GM21619 (cell line): ENCODE results near the gene MYO5A.
"Not testable (repeated sequence)": the region's sequence is repeated elsewhere in the genome, so short reads cannot be mapped to it uniquely, and the experiment has no call there.

Experiments
- ATAC-seq: cut with Tn5 transposase; IDR thresholded peaks from one replicate; pipeline ENCODE4 v1.9.1; 2021; ENCODE audit not compliant: unreplicated experiment

Gene MYO5A

DNA sequence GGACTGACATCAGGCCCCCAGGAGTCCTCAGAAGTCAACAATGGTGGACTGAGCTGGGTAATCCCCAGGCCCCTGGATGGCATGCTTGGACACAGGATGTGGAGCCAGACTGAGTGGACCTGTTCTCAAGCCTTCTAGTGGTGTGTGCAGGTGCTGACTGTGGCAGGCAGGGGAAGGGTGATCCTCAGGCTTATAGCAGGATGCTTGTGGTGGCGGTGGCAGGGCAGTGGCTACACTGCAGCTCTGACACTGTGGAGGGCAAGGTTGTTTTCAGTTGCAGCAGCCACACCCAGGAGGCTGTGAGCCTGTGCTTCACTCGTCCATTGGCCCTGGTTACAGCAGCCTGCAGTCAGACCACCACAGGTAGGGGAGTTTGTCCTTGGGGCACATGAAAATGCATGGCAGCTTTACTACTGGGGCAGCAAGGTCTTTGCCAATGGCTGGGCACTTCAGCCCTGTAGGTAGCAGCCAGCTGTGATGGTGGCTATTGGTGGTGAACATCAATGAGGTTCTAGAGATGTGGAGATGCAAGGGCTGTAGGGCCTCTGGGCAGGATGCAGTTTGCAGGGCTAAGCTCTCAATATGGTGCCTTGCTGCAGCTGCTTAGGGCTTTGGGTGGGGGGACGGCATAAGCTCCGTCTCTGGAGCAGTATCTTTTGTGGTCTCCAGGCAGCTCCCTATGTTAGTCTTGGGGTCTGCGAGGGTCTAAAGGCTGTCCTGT is 17.5 kb upstream of the MYO5A start:
- no peak for ATAC-seq

DNA sequence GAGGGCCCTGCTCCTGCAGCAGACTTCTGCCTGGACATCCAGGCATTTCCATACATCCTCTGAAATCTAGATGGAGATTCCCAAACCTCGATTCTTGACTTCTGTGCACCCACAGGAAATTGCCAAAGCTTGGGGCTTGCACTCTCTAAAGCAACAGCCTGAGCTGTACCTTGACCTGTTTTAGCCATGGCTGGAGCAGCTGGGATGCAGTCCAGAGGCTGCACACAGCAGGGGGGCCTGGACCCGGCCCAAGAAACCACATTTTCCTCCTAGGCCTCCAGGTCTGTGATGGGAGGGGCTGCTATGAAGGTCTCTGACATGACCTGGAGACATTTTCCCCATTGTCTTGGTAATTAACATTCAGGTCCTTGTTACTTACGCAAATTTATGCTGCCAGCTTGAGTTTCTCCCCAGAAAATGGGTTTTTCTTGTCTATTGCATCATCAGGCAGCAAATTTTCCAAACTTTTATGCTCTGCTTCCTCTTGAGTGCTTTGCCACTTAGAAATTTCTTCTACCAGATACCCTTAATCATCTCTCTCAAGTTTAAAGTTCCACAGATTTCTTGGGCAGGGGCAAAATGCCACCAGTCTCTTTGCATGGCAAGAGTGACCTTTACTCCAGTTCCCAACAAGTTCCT is 11.8 kb upstream of the MYO5A start:
- no peak for ATAC-seq

DNA sequence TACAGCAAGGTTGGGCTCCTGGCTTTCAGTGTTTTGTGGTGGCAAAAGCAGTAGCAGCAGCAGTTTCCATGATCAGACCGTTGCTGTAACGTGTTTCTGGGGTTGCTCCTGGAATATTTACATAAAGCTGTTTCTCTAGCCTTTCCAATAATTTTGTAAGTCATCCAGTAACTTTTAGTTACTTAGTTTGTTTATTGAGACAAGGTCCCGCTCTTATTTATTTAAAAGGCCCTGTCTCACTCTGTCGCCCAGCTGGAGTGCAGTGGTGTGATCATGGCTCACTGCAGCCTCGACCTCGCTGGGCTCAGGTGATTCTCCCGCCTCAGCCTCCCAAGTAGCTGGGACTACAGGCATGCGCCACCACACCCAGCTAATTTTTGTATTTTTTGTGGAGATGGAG is 8.8 kb upstream of the MYO5A start:
- no peak for ATAC-seq

DNA sequence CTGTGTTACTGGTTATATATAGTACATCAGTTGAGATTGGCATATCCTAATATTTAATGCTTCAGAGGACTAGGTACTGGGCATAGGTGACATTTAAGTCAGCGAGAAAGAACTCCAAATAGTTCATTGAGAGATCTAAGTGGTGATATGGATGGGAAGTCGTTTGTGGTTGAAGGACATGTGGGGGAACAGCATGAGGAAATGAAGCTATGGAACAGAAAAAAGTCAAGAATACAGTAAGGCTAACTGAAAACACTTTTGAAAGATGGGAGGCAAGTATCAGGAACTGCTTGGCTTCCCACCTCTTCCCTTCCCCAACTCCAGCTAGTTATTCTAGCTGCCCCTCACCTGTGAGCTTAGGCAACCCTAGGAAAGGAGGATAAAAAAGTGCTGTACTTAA is 3.7 kb upstream of the MYO5A start:
- ATAC-seq, result no peak

DNA sequence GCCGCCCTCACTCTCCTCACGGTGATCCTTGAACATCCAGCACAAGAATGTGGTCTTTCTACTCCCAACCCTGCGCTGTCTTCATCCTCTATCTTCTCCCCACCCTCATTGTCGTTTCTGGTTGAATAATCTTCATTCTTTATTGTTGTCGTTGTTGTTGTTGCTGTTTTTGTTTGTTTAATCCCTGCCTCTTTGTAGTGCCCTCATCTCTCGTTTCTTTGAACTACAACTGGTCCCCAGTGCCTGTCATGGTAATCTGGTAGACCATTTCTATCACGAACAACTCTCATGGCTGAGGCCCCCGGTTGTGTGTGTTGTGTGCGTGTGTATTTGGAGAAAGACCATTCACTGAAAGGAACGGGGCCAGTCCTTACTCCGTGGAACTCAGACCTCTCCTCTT is 1.3 kb upstream of the MYO5A start:
- ATAC-seq, result no peak

DNA sequence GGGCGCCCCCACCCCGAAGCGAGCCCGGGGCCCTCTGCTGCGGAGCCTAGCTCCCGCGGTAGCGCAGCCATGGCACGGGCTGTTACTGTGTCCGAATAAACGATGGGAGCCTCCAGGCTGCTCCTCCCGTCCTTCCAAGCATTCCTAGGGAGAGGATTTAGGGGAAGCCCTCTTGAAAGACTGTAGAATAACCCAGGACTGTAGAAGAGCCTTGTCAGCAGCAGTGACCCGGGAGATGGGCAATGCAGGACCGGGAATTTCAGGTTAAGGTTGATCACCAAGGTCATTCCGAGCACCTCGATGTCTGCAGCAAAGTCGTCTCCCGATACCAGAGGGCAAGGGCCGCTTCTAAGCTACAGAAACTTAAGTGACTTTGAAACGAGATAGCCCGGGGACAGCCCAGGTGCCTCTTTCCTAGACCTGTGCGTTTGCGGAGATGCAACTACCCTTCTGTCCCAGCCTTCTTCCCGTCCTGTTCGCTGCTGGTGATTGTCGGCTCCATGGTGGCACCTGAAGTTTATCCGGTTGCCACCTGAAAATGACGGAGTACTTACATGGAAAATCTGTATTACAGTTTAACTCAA is 753 bp upstream of the MYO5A start:
- ATAC-seq, result no peak

DNA sequence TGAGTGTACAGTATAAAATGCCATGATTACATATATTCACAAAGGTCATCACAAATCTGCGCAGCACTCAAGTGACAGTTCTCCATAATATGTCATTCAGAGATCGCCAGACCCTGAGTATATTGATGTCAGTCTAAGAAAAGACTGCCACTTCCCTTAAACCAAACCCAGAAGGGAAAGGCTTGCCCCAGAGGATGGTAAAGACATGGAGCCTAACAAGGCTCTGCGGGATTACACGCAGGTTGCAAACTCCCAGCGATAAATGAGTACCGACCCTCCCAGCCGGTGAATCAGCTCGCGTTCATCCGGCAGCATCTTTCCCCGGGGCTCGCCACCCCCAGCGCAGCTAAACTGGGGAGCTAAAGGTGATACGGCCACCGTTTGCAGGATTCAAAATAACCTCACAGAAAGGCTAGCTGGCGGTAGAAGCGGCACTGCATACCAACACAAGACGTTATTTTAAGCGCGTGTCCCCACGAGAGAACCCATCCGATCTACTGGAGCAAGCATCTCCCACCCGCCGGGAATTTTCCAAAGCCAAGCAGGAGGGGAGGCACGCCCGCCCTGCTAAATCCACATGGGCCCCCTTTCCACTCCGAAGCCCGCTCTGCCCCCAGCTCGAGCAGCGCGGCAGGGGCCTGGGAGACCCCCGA is 643 bp downstream of the MYO5A start:
- ATAC-seq, result peak; percentile 9

DNA sequence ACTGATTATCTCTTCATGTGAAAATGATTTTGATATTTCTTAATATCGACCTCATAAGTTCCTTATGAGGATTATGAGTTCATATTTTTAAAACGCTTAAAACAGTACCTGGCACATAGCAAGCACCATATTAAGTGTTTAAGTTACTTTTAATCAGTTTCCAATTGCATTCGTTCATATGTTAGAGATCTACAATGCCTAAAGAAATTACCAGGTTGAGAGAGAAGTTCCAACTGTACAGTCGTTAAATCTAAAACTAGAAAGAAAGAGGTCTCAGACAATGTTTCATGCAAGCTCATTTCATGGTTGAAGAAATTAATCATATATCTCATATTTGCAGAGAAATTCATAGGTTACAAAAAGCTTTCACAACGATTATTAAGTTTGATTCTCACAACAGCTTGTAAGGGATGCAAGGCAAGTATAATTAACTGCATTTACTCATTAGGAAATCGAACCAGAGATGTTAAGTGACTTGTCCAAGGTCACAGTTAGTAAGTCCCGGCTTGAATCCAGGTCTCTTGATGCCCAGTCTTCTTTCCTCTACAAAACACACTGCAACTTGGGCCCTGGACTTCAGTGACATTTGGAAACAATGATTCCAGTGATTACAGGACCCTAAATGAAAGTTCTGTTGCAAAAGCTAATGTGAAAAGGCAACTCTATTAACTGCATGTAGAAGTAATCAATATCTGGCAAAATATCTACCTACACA is 1.3 kb downstream of the MYO5A start:
- no peak for ATAC-seq

DNA sequence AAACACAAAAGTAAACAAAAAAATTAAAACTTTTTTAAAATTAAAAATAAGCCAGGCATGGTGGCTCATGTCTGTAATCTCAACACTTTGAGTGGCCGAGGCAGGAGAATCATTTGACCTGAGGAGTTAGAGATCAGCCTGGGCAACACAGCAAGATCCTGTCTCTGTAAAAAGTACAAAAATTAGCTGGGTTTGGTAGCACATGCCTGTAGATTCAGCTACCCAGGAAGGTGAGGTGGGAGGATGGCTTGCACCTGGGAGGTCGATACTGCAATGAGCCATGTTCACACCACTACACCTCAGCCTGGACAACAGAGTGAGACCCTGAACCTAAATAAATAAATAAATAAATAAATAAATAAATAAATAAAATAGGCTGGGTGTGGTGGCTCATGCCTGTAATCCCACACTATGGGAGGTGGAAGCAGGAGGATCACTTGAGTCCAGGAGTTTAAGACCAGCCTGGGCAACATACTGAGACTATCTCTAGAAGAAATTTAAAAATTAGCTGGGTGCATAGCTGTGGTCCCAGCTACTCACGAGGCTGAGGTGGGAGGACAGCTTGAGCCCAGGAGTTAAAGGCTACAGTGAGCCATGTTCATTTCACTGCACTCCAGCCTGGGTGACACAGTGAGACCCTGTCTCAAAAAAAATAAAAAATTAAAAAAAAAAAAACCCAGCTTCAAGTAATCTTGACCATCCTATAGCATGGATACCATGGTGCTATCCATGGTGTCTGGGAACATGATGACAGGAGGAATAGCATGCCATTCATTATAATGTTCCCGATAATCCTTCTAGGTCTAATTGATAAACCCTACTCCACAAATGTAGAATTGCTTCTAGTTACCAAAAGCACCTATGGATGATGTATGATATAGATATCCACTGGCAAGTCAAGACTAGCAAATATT is 4.2 kb downstream of the MYO5A start:
- ATAC-seq, result no peak

DNA sequence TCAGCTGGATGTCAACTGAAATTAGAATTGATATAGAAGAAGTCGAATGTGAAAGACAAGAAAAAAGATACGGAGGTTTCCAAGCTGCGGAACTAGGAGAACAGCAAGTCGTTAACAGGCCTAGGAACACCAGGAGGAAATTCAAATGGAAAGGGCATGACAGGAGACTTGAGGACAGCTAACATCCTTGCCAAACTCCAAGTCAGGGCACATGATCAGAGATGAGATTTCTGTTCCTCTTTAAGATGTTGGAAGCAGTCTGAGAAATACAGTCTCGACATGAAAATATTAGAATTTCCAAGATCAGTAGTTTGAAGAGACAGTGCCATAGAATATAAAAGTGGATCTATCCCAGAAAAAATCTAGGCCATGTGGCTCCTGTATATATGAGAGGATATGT is 5.0 kb downstream of the MYO5A start:
- no peak for ATAC-seq

DNA sequence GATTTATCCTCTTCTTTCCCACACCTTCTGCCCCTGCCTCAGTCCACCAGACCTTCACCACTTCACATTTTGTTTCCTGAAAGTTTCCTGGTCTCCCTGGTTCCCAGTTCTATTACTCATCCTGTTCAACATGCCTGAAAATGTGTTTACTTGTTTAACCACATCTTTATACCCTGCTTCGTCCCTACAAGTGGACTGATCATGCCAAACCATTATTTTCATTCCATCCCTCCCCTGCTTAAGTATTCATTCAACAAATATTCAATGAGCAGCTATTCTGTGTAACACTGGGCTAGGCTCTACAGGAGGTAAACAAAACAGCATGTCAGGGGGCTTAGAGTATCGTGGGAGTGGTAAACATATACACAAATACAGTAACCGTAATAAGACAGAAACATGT is 5.5 kb downstream of the MYO5A start:
- ATAC-seq, result no peak

DNA sequence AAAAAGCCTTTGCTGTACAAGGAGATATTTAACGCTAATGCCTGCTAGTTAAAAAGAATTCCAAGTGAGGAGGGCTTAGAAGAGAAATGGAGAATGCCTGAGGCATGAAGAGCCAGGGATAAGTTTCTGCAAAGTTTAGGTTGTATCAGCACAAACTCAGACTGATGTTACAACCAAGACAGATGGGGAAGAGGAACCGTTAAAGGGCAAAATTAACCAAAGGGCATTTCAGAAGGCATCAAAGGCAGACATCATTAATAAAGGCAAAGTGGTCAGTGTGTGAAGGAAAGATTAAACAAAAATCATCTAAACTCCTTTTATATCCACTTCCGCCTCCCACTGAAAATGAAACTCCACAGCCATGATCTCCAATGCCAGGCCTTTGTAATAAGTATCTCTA is 7.0 kb downstream of the MYO5A start:
- ATAC-seq, result no peak

DNA sequence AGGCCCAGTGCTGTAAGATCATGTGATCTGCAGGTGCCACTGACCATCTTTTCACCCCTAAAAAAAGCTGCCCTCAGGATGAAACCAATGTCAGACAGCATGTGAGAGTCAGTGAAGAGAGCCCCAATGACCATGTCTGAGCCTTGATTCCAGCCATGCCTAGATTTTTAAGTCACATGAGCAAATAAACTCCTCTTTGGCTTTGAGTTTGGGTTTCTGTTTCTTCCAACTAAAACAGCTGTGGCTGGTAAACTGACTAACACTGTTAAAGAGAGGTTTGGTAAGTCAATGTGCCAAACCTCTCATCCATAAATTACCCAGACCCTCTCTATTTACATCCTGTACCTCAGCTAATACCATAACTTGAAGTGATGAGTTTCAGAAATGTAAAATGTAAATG is 8.3 kb downstream of the MYO5A start:
- ATAC-seq, result no peak

DNA sequence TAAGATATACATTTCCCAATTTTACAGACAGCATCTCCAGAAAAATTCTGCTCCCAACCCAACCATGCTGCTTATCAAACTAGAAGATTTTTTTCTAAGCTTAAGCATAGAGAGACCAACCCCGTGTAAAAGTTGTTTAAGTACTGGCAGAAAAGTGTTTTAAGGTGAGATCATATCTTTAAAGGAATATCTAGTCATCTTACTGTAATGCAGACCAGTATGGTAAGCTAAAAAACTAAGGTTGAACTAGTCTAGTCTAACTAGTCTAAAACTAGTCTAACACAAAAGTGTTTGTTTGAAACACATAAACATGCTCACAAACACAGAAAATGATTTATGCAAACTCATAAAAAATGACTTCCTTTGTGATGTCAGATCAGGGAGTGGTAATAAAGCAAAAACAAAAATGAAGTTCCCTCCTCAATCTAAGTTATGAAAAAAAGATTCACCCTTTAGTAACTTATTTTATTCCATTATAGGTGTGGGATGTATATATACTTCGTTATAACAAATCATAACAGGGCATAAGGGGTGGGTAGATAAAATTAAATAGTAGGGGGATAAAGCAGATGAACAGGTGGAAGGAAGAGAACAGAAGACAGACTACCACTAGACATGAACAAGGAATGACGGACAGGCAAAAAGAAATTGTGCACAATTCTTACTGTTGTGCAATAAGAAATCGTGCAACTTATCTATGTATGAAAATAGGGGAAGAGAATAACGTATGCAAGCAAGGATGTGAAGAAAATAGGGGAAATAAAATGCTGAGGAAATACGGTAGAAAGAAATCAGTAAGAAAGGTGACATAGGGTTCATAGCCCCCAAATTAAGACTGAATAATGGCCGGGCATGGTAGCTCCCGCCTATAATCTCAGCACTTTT is 10.0 kb downstream of the MYO5A start:
- ATAC-seq, result no peak

DNA sequence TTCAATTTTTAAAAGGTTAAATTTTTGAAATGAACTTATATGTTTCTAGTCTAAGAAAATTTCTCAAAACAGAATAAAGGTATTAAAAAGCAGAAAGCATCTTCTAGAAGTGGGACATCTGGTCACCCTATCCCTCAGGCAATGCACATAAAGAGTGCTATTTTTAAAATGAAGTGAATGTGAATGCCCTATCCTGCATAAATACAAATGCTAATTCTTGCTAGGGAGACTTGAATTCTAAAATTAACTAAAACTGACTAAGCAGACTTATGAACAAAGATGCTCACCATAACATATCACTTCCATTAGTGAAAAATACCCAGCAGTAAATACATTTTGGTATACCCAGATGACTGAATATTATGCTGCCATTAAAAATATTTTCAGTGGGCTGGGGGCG is 11.7 kb downstream of the MYO5A start:
- no peak for ATAC-seq

DNA sequence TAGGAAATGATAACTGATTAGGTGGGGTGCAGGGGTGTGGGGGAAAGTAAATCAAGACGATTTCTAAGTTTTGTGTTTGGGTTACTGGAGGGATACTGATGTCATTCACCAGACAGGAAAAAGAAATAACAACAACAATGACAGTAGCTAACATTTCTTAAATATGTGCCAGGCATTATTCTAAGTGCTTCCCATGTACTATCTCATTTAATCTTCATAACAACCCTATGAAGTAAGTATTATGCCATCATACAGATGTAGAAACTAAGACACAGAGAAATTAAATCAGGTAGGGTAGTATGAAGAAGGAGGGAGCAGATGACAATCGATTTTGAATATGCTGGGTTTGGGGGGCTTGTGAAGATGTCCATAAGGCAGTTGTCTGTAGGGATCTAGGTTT is 13.3 kb downstream of the MYO5A start:
- ATAC-seq, result no peak

DNA sequence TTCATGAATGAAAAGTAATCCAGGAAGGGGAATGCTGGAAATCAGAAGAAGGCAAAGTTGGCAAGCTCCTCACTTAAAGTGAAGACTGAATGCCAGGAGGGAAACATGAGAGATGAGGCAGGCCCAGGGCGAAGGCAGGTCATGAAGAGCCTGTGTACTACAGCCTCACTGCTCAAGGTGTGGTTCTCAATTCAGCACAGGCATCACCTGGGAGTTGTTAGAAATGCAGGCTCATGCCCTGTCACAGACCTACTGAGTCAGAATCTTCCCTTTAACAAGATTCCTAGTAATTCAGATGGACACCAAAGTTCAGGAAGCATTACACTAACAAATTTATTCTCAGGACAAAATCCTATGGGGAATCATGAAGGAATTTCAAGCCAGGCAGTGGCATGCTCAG is 14.2 kb downstream of the MYO5A start:
- no peak for ATAC-seq

DNA sequence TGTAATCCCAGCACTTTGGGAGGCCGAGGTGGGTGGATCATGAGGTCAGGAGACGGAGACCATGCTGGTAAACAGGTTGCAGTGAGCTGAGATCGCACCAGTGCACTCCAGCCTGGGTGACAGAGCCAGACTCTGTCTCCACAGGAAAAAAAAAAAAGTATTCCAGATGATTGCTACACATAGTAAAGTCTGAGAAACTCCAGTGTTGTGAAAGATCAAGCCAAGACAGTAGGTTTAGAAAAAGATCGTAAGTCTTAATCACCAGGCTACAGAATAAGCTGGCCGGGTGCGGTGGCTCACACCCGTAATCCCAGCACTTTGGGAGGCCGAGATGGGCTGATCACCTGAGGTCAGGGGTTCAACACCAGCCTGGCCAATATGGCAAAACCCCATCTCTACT is 15.8 kb downstream of the MYO5A start:
- not testable (repeated sequence) for ATAC-seq

DNA sequence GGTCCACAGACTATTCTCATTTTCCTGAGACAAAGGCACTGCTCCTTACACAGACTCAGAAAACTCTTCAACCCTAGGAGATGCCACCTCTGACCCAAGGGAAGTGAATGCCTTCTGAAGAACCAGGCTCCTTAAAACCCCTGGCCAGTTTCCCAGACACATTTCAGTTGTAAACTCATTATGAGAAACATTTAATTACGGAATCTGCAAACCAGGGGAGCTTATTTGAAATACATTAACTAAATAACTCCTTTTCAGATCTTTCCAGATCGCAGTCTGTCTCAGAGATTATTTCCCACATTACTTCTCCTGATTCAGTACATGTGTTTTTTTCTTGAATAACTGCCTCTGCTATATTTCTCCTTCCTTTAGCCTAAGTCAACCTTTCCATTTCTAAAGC is 17.6 kb downstream of the MYO5A start:
- ATAC-seq, result no peak
